Measurements from ENCODE around the gene OR5B3.

GRCh38 chr11:58438486-58438885 is 31.8 kb upstream of the OR5B3 start:
- TF ChIP-seq, protein P1, sequence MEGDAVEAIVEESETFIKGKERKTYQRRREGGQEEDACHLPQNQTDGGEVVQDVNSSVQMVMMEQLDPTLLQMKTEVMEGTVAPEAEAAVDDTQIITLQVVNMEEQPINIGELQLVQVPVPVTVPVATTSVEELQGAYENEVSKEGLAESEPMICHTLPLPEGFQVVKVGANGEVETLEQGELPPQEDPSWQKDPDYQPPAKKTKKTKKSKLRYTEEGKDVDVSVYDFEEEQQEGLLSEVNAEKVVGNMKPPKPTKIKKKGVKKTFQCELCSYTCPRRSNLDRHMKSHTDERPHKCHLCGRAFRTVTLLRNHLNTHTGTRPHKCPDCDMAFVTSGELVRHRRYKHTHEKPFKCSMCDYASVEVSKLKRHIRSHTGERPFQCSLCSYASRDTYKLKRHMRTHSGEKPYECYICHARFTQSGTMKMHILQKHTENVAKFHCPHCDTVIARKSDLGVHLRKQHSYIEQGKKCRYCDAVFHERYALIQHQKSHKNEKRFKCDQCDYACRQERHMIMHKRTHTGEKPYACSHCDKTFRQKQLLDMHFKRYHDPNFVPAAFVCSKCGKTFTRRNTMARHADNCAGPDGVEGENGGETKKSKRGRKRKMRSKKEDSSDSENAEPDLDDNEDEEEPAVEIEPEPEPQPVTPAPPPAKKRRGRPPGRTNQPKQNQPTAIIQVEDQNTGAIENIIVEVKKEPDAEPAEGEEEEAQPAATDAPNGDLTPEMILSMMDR (IDR thresholded peaks at IDR 0.05; ENCODE audit: low read depth, low read length), result no peak
- TF ChIP-seq EZH2phosphoT487 (IDR thresholded peaks at IDR 0.05; ENCODE audit: low read depth), result no peak
